ENCODE data around the gene CFAP46.

GRCh38 chr10:132977076-132977475, 34.7 kb upstream of the CFAP46 start:
- TF ChIP-seq POLR2A (IDR thresholded peaks at IDR 0.05) (no peak), CTCF (IDR thresholded peaks at IDR 0.05) (no peak)

Data from Peyer's patch (tissue), 4 donors.